Prostate gland (tissue), 2 donors: Measurements from ENCODE around the gene PROX2.

Experiments used
- POLR2A ChIP-seq: fragments of 450-650 bp; IDR thresholded peaks from one replicate; pipeline ENCODE4 v1.6.1; 2016; ENCODE audit warnings: antibody characterized with exemption, mild to moderate bottlenecking
- TF ChIP-seq, protein P1 (sequence below), 4 experiments: fragments of 200-600 bp in 2 of 4; fragments of 450-650 bp in 2 of 4; sonication (generic) in 2 of 4; IDR thresholded peaks; 1 replicate in 3 of 4; 2 replicates in 1 of 4; pipeline ENCODE4 v1.5.1; 2016 to 2019; ENCODE audit warnings: antibody characterized with exemption in 4 of 4, mild to moderate bottlenecking in 2 of 4, moderate library complexity in 2 of 4

DNA sequence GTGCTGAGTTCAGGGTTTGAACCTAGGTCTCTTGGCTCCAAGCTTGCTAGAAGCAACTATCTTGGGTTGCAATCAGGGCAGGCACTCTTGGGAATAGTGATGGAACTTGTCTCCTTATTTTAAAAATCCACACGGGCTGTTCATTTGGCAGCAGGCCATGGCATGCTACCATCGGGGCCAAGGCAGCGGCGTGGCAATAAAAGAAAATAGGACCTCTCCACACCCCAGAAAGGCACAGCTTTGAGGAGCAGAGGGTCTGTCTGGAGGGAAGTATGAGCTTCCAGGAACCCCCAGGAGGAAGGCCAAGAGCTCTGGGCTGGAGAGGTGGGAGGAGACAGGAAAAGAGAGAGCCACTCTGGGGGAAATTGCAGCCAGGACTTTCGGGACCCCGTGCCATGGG, 31.8 kb upstream of the PROX2 start:
- TF ChIP-seq, protein P1, sequence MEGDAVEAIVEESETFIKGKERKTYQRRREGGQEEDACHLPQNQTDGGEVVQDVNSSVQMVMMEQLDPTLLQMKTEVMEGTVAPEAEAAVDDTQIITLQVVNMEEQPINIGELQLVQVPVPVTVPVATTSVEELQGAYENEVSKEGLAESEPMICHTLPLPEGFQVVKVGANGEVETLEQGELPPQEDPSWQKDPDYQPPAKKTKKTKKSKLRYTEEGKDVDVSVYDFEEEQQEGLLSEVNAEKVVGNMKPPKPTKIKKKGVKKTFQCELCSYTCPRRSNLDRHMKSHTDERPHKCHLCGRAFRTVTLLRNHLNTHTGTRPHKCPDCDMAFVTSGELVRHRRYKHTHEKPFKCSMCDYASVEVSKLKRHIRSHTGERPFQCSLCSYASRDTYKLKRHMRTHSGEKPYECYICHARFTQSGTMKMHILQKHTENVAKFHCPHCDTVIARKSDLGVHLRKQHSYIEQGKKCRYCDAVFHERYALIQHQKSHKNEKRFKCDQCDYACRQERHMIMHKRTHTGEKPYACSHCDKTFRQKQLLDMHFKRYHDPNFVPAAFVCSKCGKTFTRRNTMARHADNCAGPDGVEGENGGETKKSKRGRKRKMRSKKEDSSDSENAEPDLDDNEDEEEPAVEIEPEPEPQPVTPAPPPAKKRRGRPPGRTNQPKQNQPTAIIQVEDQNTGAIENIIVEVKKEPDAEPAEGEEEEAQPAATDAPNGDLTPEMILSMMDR (IDR thresholded peaks at IDR 0.05), result no peak
- no peak for TF ChIP-seq POLR2A
